ENCODE data around the gene SH3BP1. TPM values are rescaled to one million over a fixed set of nuclear protein-coding genes. Genes with fewer than 3 reads are reported as not detected.
A peak's percentile ranks its signal among the peaks of the same experiment; 100 is the strongest.
"Not testable (repeated sequence)": the region's sequence is repeated elsewhere in the genome, so short reads cannot be mapped to it uniquely, and the experiment has no call there.

Gene SH3BP1
- polyA plus RNA-seq, 1 donor, result 59.4 TPM

DNA sequence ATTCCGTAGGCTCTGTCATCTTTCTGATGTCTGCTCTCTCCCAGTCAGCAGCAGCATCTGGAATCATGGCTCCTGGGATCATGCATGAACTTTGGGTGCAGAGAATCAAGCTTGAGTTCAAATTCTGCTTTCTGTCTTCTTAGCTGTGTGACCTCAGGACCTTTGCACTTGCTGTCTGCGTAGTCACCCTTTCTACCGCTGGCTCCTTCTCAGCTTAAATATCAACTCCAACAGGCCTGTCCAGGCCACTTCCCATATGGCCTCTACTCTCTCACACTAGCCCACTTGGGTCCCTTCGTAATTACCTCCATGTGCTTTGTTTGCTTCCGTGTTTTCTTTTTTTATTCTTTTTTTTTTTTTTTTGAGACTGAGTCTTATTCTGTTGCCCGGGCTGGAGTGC lies 35.4 kb upstream of the SH3BP1 start:
- Histone ChIP-seq H3K9me3 (ENCODE audit: control insufficient read depth, low read depth, low read length) (no peaks in the 10 kb centered on the region), H3K27me3 (ENCODE audit: control insufficient read depth, insufficient read depth, low read length) (no peaks in the 10 kb centered on the region), H3K4me1 (ENCODE audit: control insufficient read depth, insufficient read depth, low read length) (peaks cover 9% of the 10 kb centered on the region), H3K4me3 (ENCODE audit: low read length) (no peak overlapping the region), H3K27ac (ENCODE audit: low read length) (no peak overlapping the region), H3K36me3 (ENCODE audit: control insufficient read depth, insufficient read depth, low read length) (no peaks in the 10 kb centered on the region)
- WGBS (ENCODE audit: insufficient coverage, low lambda C conversion rate), result no CpG with 5 or more reads among the region's 6 CpGs
- no peak for DNase-seq

DNA sequence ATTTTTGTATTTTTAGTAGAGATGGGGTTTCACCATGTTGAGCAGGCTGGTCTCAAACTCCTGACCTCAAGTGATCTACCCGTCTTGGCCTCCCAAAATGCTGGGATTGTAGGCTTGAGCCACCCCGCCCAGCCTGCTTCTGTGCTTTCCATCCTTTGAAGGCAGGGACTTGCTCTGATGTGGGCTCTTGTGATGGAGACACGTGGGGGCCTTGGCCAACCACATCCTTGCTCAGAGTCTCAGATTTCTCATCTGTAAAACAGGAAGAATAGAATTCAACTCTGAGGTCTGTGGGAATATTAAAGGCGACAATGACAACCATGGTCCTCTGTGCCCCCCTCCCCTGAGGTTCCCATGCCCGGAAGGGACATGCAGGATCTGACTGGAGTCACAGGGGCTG lies 34.6 kb upstream of the SH3BP1 start:
- peak in 1 of 2 donors; percentile 9 for DNase-seq
- Histone ChIP-seq H3K4me1 (ENCODE audit: control insufficient read depth, insufficient read depth, low read length) (peaks cover 10% of the 10 kb centered on the region), H3K4me3 (ENCODE audit: low read length) (no peak overlapping the region), H3K27me3 (ENCODE audit: control insufficient read depth, insufficient read depth, low read length) (no peaks in the 10 kb centered on the region), H3K27ac (ENCODE audit: low read length) (no peak overlapping the region), H3K9me3 (ENCODE audit: control insufficient read depth, low read depth, low read length) (no peaks in the 10 kb centered on the region), H3K36me3 (ENCODE audit: control insufficient read depth, insufficient read depth, low read length) (no peaks in the 10 kb centered on the region)
- WGBS (ENCODE audit: insufficient coverage, low lambda C conversion rate), result no CpG with 5 or more reads among the region's 5 CpGs

DNA sequence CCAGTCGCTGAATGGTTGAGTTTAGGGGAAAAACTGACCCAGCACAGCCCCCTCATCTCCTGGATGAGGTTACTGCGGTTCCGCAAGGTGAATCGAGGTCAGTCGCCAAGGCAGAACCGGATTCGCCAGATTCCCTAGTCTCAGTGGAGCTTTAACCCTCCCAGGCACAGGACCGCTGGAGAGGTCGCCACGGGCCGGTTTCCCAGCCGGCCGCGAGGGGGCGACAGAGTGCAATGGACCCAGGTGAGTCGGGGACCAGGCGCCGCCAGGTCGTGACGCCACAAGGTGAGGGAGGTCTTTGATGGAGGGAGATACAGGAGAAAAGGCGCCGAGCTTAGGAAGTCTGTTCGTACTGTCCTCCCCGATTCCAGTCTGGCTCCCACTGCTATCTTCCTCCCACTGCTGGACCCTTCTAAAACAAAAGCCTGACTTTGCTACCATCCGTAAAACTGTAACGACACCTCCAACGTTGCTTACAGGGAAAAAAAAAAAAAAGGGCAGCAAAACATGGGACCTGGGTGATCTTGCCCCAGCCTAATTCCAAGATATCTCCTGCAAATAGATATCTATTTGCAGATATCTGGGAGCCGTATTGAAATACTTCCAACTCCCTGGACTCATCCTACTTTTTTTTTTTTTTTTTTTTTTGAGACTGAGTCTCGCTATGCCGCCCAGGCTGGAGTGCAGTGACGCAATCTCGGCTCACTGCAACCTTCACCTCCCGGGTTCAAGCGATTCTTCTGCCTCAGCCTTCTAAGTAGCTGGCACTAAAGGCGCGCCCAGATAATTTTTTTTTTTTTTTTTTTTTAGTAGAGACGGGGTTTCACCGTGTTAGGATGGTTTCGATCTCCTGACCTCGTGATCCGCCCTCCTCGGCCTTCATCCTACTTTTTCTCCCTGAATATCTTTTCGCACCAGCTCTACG lies 32.2 kb upstream of the SH3BP1 start:
- Histone ChIP-seq H3K4me3 (ENCODE audit: low read length) (peak overlapping the region; percentile 68), H3K9me3 (ENCODE audit: control insufficient read depth, low read depth, low read length) (no peaks in the 10 kb centered on the region), H3K27me3 (ENCODE audit: control insufficient read depth, insufficient read depth, low read length) (no peaks in the 10 kb centered on the region), H3K27ac (ENCODE audit: low read length) (peak overlapping the region; percentile 96), H3K4me1 (ENCODE audit: control insufficient read depth, insufficient read depth, low read length) (peaks cover 8% of the 10 kb centered on the region), H3K36me3 (ENCODE audit: control insufficient read depth, insufficient read depth, low read length) (peaks cover 3% of the 10 kb centered on the region)
- DNase-seq, result peak; percentile 93
- WGBS (ENCODE audit: insufficient coverage, low lambda C conversion rate), result 0% methylated on average over 2 of the region's 44 CpGs

DNA sequence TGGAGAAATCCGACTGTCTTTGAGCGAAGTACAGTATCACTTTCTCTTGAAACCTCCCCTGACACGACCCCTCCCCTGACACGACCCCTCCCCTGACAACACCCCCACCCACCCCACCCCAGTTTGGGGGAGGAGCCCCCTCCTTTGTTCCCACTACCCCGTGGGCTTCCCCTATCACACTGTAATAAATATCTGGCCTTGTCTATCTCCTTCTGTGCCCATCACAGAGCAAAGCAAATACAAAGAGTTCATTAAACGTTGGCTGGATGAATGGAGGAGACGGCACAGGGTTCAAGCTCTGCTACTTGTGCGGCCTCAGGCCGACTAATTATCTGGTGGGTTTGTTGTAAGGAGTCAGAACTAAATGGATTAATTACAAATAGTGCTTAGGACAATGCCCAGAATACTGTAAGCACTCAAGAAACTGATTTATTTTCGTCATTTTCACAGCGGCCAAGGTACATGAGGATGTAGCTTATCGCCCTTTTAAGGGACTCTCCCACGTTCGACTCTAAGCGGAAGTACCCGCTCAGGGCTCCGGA lies 31.5 kb upstream of the SH3BP1 start:
- Histone ChIP-seq H3K4me1 (ENCODE audit: control insufficient read depth, insufficient read depth, low read length) (peaks cover 8% of the 10 kb centered on the region), H3K27ac (ENCODE audit: low read length) (peak overlapping the region; percentile 96), H3K9me3 (ENCODE audit: control insufficient read depth, low read depth, low read length) (no peaks in the 10 kb centered on the region), H3K27me3 (ENCODE audit: control insufficient read depth, insufficient read depth, low read length) (no peaks in the 10 kb centered on the region), H3K4me3 (ENCODE audit: low read length) (peak overlapping the region; percentile 68), H3K36me3 (ENCODE audit: control insufficient read depth, insufficient read depth, low read length) (peaks cover 6% of the 10 kb centered on the region)
- DNase-seq, result no peak
- no CpG with 5 or more reads among the region's 17 CpGs for WGBS (ENCODE audit: insufficient coverage, low lambda C conversion rate)

DNA sequence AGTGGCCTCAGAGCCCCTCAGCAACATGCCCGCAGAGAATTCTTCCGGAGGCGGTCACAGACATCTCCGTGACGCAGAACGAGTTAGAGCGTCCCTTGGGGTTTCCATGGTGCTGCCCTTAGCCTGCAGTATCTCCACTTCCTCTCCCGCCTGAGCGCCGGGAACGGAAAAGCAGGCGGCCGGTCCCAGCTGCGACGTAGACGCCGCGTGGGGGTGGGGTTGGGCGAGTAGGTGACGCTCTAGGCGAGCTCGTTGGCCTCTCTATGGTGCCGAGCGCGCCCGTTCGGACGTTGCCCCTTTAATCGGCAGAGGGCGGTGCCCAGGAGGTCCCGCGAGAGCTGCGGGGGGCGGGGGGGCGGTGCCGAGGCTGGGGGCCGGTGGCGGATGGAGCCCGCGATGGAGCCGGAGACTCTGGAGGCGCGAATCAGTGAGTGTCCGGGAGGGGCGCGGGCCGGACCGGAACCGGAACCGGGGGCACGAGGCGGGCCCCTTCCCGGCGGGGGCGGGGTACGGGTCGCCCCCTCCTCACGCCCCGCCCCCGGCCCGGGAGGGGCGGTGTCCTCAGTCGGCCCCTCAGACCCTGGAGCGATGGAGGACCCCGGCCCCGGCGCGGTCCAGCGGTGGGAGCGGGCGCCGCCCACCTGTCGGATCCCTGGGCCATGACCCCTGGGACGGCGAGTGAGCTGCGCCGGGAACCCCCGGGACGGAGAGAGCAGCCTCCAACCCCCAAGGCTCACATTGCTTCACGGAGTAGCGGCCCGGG lies 30.8 kb upstream of the SH3BP1 start, which contains the start of gene GGA1:
GGA1 (plus strand) TSS at position 358 of the 763 bp plus-strand sequence; CDS start at position 385, 27 bp downstream.
- H3K9me3 ChIP-seq (ENCODE audit: control insufficient read depth, low read depth, low read length), result no peaks in the 10 kb centered on the region
- peaks cover 6% of the 10 kb centered on the region for H3K36me3 ChIP-seq (ENCODE audit: control insufficient read depth, insufficient read depth, low read length)
- peak within 1 kb of the TSS; percentile 68 for H3K4me3 ChIP-seq (ENCODE audit: low read length)
- peak; percentile 97 to 99 for DNase-seq
- peaks cover 8% of the 10 kb centered on the region for H3K4me1 ChIP-seq (ENCODE audit: control insufficient read depth, insufficient read depth, low read length)
- peak within 1 kb of the TSS; percentile 96 for H3K27ac ChIP-seq (ENCODE audit: low read length)
- WGBS (ENCODE audit: insufficient coverage, low lambda C conversion rate), result no CpG with 5 or more reads among the region's 82 CpGs
- H3K27me3 ChIP-seq (ENCODE audit: control insufficient read depth, insufficient read depth, low read length), result no peaks in the 10 kb centered on the region

DNA sequence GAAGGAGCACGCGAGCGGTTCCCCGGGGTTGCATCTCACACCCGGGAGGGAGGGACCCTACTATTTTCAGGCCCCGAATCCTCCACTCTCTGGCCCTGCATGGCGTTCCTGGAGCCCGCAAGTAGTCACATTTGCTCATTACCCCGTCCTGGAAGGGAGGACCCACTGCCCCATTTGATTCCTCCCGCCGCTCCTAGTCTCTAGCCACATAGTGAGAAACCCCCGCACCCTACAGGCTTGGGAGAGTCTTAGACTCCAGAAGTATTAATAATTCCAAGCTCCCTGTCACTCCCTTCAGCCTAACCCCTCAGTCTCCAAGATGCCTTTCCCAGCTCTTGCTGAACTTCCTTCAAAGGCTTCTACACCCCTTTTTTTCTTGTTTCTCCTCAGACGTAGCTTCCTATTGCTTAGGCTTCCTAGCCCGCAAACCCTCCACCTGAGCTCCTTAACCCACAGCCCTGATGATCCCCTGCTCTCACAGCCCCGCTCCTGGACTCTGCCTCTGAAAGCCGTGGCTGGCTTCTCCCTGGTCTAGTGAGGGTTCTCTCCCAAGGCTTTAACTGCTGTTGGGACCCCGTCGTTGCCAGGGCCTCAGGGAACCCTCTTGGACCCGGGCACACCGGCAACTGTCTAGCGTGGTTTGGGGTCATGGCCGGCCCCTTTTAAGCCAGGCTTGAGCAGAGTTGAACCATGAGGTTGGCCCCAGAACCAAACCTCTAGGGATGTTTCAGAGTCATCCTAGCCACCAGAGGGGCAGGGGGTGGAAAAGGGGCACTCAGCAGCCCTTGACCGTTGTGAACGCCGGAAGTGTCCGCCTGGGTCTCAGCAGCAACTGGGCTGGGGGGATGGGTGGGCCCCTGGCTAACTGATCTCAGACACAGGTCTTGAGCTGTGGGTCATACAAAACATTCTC lies 30.0 kb upstream of the SH3BP1 start:
- Histone ChIP-seq H3K36me3 (ENCODE audit: control insufficient read depth, insufficient read depth, low read length) (peaks cover 12% of the 10 kb centered on the region), H3K4me1 (ENCODE audit: control insufficient read depth, insufficient read depth, low read length) (peaks cover 8% of the 10 kb centered on the region), H3K4me3 (ENCODE audit: low read length) (peak overlapping the region; percentile 68), H3K9me3 (ENCODE audit: control insufficient read depth, low read depth, low read length) (no peaks in the 10 kb centered on the region), H3K27ac (ENCODE audit: low read length) (peak overlapping the region; percentile 96), H3K27me3 (ENCODE audit: control insufficient read depth, insufficient read depth, low read length) (no peaks in the 10 kb centered on the region)
- peak in 1 of 2 donors; percentile 38 for DNase-seq
- no CpG with 5 or more reads among the region's 26 CpGs for WGBS (ENCODE audit: insufficient coverage, low lambda C conversion rate)

DNA sequence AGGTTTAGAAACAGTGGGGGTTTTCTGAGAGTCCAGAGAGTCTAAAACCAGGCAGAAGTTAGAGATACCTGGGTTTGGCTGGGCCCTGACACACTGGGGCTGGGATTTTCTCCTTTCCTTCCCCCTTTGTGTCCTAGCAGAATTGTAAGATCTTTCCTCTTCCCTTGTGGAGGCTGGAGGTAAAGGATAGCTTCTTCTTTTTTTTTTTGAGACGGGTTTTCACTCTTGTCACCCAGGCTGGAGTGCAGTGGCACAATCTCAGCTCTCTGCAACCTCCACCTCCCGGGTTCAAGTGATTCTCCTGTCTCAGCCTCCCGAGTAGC lies 29.4 kb upstream of the SH3BP1 start:
- H3K27ac ChIP-seq (ENCODE audit: low read length), result peak overlapping the region; percentile 96
- not testable (repeated sequence) for H3K4me1 ChIP-seq (ENCODE audit: control insufficient read depth, insufficient read depth, low read length)

DNA sequence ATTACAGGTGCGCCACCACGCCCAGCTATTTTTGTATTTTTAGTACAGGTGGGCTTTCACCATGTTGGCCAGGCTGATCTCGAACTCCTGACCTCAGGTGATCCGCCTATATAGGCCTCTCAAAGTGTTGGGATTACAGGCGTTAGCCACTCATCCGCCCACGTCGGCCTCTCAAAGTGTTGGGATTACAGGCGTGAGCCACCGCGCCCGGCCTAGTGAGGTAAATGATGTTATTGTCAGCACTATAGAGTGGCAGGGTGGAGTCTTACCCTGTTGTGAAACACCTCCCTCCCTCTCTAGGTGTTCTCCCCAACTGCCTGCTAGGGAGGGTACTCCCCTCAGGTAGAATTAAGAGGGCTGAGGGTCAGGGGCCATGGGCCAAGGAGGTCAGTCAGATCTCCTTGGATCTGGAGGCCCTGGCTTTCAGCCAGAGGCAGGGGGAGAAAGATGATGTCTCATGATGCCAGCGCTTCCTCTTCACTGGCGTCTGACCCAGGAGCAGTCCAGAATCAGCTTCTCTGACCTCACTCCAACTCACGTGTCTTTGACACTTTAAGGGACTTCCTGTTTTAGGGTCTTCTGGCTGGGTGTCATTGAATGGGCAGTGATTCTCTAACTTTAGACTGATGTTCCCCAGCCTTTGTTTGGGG lies 28.9 kb upstream of the SH3BP1 start:
- H3K9me3 ChIP-seq (ENCODE audit: control insufficient read depth, low read depth, low read length), result no peaks in the 10 kb centered on the region
- H3K36me3 ChIP-seq (ENCODE audit: control insufficient read depth, insufficient read depth, low read length), result peaks cover 16% of the 10 kb centered on the region
- peak in 1 of 2 donors; percentile 12 for DNase-seq
- no peaks in the 10 kb centered on the region for H3K27me3 ChIP-seq (ENCODE audit: control insufficient read depth, insufficient read depth, low read length)
- no peak overlapping the region for H3K27ac ChIP-seq (ENCODE audit: low read length)
- H3K4me3 ChIP-seq (ENCODE audit: low read length), result no peak overlapping the region
- H3K4me1 ChIP-seq (ENCODE audit: control insufficient read depth, insufficient read depth, low read length), result peaks cover 8% of the 10 kb centered on the region
- WGBS (ENCODE audit: insufficient coverage, low lambda C conversion rate), result no CpG with 5 or more reads among the region's 15 CpGs

More for the DNA sequence above, 29.4 kb upstream of the SH3BP1 start:
- H3K27me3 ChIP-seq (ENCODE audit: control insufficient read depth, insufficient read depth, low read length); H3K4me3 ChIP-seq (ENCODE audit: low read length); DNase-seq; H3K9me3 ChIP-seq (ENCODE audit: control insufficient read depth, low read depth, low read length): not testable (repeated sequence)
- no CpG with 5 or more reads among the region's 3 CpGs for WGBS (ENCODE audit: insufficient coverage, low lambda C conversion rate)
- H3K36me3 ChIP-seq (ENCODE audit: control insufficient read depth, insufficient read depth, low read length), result peaks cover 16% of the 10 kb centered on the region

DNA sequence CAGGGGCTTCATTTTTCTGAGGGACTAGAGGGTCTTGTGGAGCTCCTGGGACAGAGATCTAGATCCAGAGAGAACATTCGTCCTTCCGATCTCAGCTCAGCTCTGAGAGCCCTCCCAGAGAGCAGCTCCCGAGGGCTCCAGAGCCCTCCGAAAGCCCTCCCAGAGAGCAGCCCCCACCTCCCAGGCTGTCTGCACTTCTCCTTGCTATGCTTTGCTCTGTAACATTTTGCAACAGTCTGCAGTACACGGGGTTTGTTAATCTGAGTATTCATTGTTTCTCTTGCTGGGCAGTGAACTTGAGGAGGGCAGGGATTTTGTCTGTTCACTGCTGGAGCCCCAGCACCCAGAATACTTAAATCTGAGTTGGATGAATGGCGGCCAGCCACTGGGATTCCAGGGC lies 28.3 kb upstream of the SH3BP1 start:
- Histone ChIP-seq H3K9me3 (ENCODE audit: control insufficient read depth, low read depth, low read length) (no peaks in the 10 kb centered on the region), H3K4me1 (ENCODE audit: control insufficient read depth, insufficient read depth, low read length) (peaks cover 8% of the 10 kb centered on the region), H3K36me3 (ENCODE audit: control insufficient read depth, insufficient read depth, low read length) (peaks cover 20% of the 10 kb centered on the region), H3K27me3 (ENCODE audit: control insufficient read depth, insufficient read depth, low read length) (no peaks in the 10 kb centered on the region), H3K27ac (ENCODE audit: low read length) (no peak overlapping the region), H3K4me3 (ENCODE audit: low read length) (no peak overlapping the region)
- DNase-seq, result peak in 1 of 2 donors; percentile 2
- no CpG with 5 or more reads among the region's 6 CpGs for WGBS (ENCODE audit: insufficient coverage, low lambda C conversion rate)

Measured in large intestine (tissue), 3 donors.